Muscle of leg (tissue), 11 donors: ENCODE results near the gene PNPLA1. TPM values are rescaled to one million over a fixed set of nuclear protein-coding genes. Genes with fewer than 3 reads are reported as not detected.

ENCODE experiments used
- DNase-seq: peaks from one replicate; pipeline ENCODE4 v3.0.0; 2013
- H3K27ac ChIP-seq: one replicate; pipeline ENCODE4 v1.5.1; 2013; ENCODE audit warnings: mild to moderate bottlenecking, low read length, control low read depth
- H3K27me3 ChIP-seq: one replicate; pipeline ENCODE4 v1.6.1; 2013; ENCODE audit warnings: low read length; ENCODE audit not compliant: control insufficient read depth, insufficient read depth
- H3K36me3 ChIP-seq: one replicate; pipeline ENCODE4 v1.6.1; 2013; ENCODE audit warnings: low read length; ENCODE audit not compliant: control insufficient read depth, insufficient read depth
- H3K4me1 ChIP-seq: one replicate; pipeline ENCODE4 v1.6.1; 2013; ENCODE audit warnings: low read length; ENCODE audit not compliant: control insufficient read depth, insufficient read depth
- H3K4me3 ChIP-seq: one replicate; pipeline ENCODE4 v1.5.1; 2013; ENCODE audit warnings: low read length, control low read depth
- H3K9me3 ChIP-seq: replicated peaks from 2 replicates; pipeline ENCODE4 v1.6.1; 2013; ENCODE audit warnings: low read depth, low read length; ENCODE audit not compliant: control insufficient read depth
- WGBS: methylation state at CpG from one replicate; pipeline ENCODE4 v1.1.5; 2013; ENCODE audit warnings: missing lambda C conversion rate; ENCODE audit not compliant: insufficient coverage; 5-methylcytosine and 5-hydroxymethylcytosine counted together
- polyA plus RNA-seq, 8 donors: library from polyadenylated mRNA; unstranded; fragments of 120-200 nt; gene quantifications; one replicate each; pipeline versions ENCODE4 v1.2.1 to v1.2.3, GENCODE V29; 2013; ENCODE audit warnings: inconsistent platforms in 1 of 8, low replicate concordance in 1 of 8; ENCODE audit not compliant: insufficient read length in 8 of 8, insufficient read depth in 1 of 8
- total RNA-seq: library from RNA; stranded (reverse); fragments of 120-200 nt; gene quantifications from one replicate; pipeline ENCODE4 v1.2.4, GENCODE V29; 2013

PNPLA1 gene
- total and polyA plus RNA-seq, 9 donors, result 0.05 to 0.45 (median 0.11) TPM; not detected in 4

DNA sequence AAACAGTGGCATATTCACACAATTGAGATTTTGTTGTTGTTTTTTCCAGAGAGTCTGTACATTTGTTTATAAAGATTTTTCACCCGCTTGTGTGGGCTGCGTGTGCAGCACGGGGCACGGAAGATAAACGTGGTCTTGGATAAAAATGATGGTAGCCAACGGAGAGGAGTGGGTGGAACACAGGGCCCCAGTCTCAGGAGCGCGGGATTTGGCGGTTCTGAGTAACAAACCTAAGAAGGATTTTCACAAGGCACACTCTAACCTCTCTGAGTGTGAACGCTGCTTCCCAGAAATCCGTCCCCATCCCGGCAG, 70.4 kb downstream of the PNPLA1 start:
- H3K4me1 ChIP-seq, result peaks cover 8% of the 10 kb centered on the region
- H3K36me3 ChIP-seq, result no peaks in the 10 kb centered on the region
- WGBS, result 40% methylated on average over 11 of the region's 12 CpGs
- H3K27me3 ChIP-seq, result peaks cover 40% of the 10 kb centered on the region
- H3K4me3 ChIP-seq, result no peak overlapping the region
- H3K9me3 ChIP-seq, result no peaks in the 10 kb centered on the region
- no peak overlapping the region for H3K27ac ChIP-seq
- DNase-seq, result no peak

DNA sequence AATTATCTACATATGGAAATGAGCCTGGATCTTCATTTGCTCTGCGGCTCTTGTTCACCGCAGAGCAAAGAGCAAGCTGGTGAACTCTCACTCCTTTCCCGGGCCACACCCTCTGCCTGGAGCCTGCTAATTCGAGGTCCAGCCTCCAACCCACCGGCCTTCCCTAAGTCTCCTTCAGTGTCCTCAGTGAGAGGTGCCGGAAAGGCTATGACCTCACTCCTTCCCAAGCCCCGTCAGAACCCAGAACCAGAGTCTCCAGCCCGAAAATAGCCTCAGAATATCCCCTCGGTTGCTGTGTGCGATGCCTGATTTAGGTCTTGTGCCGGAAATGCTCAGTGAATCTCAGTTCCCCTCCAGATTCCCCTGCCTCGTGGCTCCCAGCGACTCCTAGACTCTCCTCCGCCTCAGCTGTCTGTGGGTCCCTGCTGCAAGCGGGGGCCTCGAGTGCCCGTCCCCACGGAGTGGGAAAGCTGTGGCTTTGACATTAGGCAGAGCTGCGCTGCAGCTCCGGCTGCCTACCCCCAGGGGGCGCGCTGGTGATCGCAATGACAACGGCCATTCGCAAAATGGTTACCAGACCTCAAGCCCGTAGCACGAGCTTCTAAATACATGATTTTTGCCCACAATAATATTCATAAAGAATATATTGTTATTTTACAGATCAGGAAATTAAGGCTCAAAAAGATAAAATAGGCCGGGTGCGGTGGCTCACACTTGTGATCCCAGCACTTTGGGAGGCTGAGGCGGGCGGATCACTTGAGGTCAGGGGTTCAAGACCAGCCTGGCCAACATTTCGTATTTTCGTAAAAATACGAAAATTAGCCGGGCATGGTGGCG, 71.0 kb downstream of the PNPLA1 start:
- no peaks in the 10 kb centered on the region for H3K9me3 ChIP-seq
- peak overlapping the region; percentile 25 for H3K27ac ChIP-seq
- 14% methylated on average over 22 of the region's 36 CpGs for WGBS
- H3K27me3 ChIP-seq, result peaks cover 36% of the 10 kb centered on the region
- peak; percentile 65 for DNase-seq
- H3K36me3 ChIP-seq, result no peaks in the 10 kb centered on the region
- H3K4me1 ChIP-seq, result peaks cover 8% of the 10 kb centered on the region
- peak overlapping the region; percentile 16 for H3K4me3 ChIP-seq

DNA sequence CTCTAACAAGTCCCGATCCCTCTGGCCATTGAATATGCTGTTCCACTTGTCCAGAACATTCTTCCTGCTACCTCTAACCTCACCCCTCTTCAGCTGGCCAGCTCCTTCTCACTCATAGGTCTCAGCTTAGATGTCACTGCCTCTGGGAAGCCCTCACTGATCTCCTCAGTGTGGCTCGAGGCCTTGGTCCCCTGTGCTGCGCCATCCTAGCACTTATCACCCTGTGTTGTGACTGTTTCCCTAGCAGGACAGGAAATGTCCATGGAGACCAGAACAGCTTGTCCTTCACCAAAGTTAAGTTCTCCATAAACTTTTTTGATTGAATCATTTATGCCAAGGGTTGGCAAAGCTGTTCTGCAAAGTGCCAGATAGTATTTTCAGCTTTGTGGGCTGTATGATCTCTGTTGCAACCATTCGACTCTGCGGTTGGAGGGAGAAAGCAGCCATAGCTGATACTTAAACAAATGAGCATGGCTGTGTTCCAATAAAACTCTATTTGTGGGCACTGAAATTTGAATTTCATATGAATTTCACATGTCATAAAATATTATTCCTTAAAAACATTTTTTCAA, 73.3 kb downstream of the PNPLA1 start:
- H3K36me3 ChIP-seq, result no peaks in the 10 kb centered on the region
- no peaks in the 10 kb centered on the region for H3K9me3 ChIP-seq
- no peak overlapping the region for H3K4me3 ChIP-seq
- DNase-seq, result no peak
- no peak overlapping the region for H3K27ac ChIP-seq
- WGBS, result 61% methylated on average over 3 of the region's 5 CpGs
- H3K27me3 ChIP-seq, result peaks cover 41% of the 10 kb centered on the region
- H3K4me1 ChIP-seq, result peaks cover 8% of the 10 kb centered on the region

DNA sequence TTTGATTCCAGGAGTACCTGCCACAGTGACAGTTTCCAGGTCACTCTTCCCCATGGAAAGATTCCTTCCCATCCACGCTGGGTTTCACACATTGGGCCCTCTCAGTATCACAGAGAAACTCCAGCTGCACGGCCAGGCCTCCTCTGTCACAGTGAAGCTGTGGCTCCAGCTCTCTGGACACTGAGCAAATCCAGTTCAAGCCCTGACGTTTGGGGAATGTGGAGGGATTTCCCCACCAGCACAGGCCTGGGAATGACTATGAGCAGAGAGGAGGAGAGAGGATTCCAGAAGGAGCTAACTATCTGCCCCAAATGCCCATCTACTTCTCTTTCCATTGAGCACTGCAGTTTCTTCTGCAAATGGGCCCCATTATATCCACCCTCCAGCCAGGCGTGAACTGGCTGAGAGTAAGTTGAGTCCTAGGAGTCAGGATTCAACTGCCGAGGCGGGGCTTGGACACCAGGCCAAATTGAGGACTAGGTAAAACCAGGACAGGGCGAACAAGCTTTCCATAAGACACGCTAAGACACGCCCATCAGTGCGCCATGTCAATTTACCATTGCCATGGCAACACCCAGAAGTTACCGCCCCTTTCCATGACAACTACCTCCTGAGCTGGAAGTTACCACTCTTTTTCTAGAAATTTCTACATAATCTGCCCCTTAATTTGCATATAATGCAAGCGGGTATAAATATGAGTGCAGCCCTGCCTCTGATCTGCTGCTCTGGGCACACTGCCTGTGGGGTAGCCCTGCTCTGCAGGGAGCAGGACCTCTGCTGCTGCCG, 76.0 kb downstream of the PNPLA1 start:
- H3K4me3 ChIP-seq, result no peak overlapping the region
- no peaks in the 10 kb centered on the region for H3K9me3 ChIP-seq
- 78% methylated on average over 10 of the region's 13 CpGs for WGBS
- H3K36me3 ChIP-seq, result no peaks in the 10 kb centered on the region
- H3K27ac ChIP-seq, result no peak overlapping the region
- H3K27me3 ChIP-seq, result peaks cover 25% of the 10 kb centered on the region
- DNase-seq, result no peak
- peaks cover 3% of the 10 kb centered on the region for H3K4me1 ChIP-seq

DNA sequence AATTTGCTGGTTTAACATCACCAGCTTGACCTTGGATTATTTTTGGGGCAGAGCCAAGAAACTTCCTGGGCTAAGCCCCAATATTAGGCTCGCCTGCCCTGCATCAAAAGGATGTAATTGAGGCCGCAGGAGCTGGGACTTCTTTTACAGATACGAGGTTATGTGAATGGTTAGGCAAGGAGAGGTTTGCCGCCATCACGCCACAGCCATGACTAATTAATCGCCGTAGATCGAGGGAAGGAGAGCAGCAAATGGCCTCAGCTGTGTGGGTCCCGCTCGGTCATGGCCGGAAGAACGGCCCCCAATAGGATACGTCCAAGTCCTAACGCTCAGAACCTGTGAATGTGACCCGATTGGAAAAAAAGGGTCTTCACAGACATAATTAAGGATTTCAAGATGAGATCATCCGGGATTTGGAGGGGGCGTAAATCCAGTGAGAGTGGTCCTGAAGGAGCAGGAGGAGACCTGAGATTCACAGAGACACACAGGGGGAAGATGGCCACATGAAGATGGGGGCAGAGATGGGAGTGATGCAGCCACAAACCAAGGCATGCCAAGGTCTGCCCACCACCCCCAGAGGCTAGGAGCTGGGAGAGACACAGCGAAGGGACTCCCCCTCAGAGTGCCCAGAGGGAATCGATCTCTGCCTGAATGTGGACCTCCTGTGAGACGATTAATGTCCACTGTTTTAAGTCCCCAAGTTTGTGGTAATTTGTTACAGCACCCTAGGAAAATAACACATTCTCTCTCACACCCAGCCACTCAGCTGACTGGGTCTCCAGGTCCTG, 76.8 kb downstream of the PNPLA1 start:
- Histone ChIP-seq H3K36me3 (no peaks in the 10 kb centered on the region), H3K27me3 (peaks cover 22% of the 10 kb centered on the region), H3K9me3 (no peaks in the 10 kb centered on the region), H3K4me3 (no peak overlapping the region), H3K4me1 (peaks cover 2% of the 10 kb centered on the region), H3K27ac (no peak overlapping the region)
- no peak for DNase-seq
- WGBS, result 79% methylated on average over 15 of the region's 20 CpGs

- no peak for DNase-seq
- H3K27me3 ChIP-seq, result peaks cover 18% of the 10 kb centered on the region
- WGBS, result 89% methylated on average over 2 of the region's 4 CpGs
- peaks cover 2% of the 10 kb centered on the region for H3K4me1 ChIP-seq
- H3K9me3 ChIP-seq, result peaks cover 3% of the 10 kb centered on the region
- no peaks in the 10 kb centered on the region for H3K36me3 ChIP-seq
- no peak overlapping the region for H3K27ac ChIP-seq
- no peak overlapping the region for H3K4me3 ChIP-seq
Observed at GRCh38 chr6:36347621-36348020, 77.8 kb downstream of the PNPLA1 start.

GRCh38 chr6:36349240-36349639, 79.4 kb downstream of the PNPLA1 start:
- Histone ChIP-seq H3K36me3 (no peaks in the 10 kb centered on the region), H3K27ac (no peak overlapping the region), H3K9me3 (peaks cover 5% of the 10 kb centered on the region), H3K4me1 (peaks cover 2% of the 10 kb centered on the region), H3K4me3 (no peak overlapping the region), H3K27me3 (peaks cover 11% of the 10 kb centered on the region)
- DNase-seq, result no peak
- 67% methylated on average over 3 of the region's 6 CpGs for WGBS

- no peak for DNase-seq
- H3K27ac ChIP-seq, result no peak overlapping the region
- no peak overlapping the region for H3K4me3 ChIP-seq
- H3K36me3 ChIP-seq, result no peaks in the 10 kb centered on the region
- peaks cover 2% of the 10 kb centered on the region for H3K4me1 ChIP-seq
- peaks cover 5% of the 10 kb centered on the region for H3K9me3 ChIP-seq
- no CpG with 5 or more reads among the region's 4 CpGs for WGBS
- peaks cover 11% of the 10 kb centered on the region for H3K27me3 ChIP-seq
Observed at GRCh38 chr6:36350082-36350481, 80.2 kb downstream of the PNPLA1 start.

GRCh38 chr6:36350681-36351571, 81.1 kb downstream of the PNPLA1 start:
- Histone ChIP-seq H3K4me3 (no peak overlapping the region), H3K4me1 (peaks cover 2% of the 10 kb centered on the region), H3K36me3 (no peaks in the 10 kb centered on the region), H3K27ac (no peak overlapping the region), H3K9me3 (peaks cover 5% of the 10 kb centered on the region), H3K27me3 (peaks cover 11% of the 10 kb centered on the region)
- no peak for DNase-seq
- WGBS, result 60% methylated on average over 8 of the region's 15 CpGs
